Right atrium auricular region (tissue), 2 donors: ENCODE measurements around the gene AGPAT4. TPM values are rescaled to one million over a fixed set of nuclear protein-coding genes. Genes with fewer than 3 reads are reported as not detected.

Source experiments
- DNase-seq: peaks from one replicate; pipeline ENCODE4 v3.0.0-alpha.2; 2019; ENCODE audit warnings: low spot score
- H3K27ac ChIP-seq, 2 donors: fragments of 200-600 bp; sonication (generic); 1 replicate in 1 of 2; 2 replicates in 1 of 2; pipeline ENCODE4 v1.5.1; 2016 to 2019
- H3K27me3 ChIP-seq, 2 donors: fragments of 200-600 bp; sonication (generic); one replicate each; pipeline versions ENCODE4 v1.5.1 to v1.6.0; 2017 to 2019
- H3K36me3 ChIP-seq: fragments of 200-600 bp; sonication (generic); one replicate; pipeline ENCODE4 v1.5.1; 2016
- H3K4me1 ChIP-seq, 2 donors: fragments of 200-600 bp; sonication (generic); one replicate each; pipeline versions ENCODE4 v1.5.1 to v1.6.0; 2017 to 2019
- H3K4me3 ChIP-seq, 2 donors: fragments of 200-600 bp; sonication (generic); 1 replicate in 1 of 2; 2 replicates in 1 of 2; pipeline ENCODE4 v1.5.1; 2017 to 2019; ENCODE audit warnings: mild to moderate bottlenecking in 1 of 2, moderate library complexity in 1 of 2
- H3K9me3 ChIP-seq, 2 donors: fragments of 200-600 bp; sonication (generic); one replicate each; pipeline ENCODE4 v1.5.1; 2019
- total RNA-seq, 2 donors: library from RNA; depleted of rRNA; stranded (reverse); fragments of >200 nt; gene quantifications; one replicate each; pipeline ENCODE4 v1.1.0, GENCODE V29; 2016
- TF ChIP-seq, protein P1 (sequence below), 2 donors: fragments of 200-600 bp; sonication (generic); IDR thresholded peaks; one replicate each; pipeline ENCODE4 v1.5.1; 2019; ENCODE audit warnings: antibody characterized with exemption in 2 of 2

AGPAT4 gene
- total RNA-seq, 2 donors from 2014 or later: 2.3 to 2.6 TPM

GRCh38 chr6:161195386-161195785 is 78.5 kb downstream of the AGPAT4 start:
- Histone ChIP-seq H3K4me3 (no peak overlapping the region), H3K4me1 (no peaks in the 10 kb centered on the region), H3K9me3 (peaks cover 0 to 5% of the 10 kb centered on the region in 2 donors), H3K36me3 (no peaks in the 10 kb centered on the region), H3K27ac (no peak overlapping the region), H3K27me3 (no peaks in the 10 kb centered on the region)
- TF ChIP-seq, protein P1, sequence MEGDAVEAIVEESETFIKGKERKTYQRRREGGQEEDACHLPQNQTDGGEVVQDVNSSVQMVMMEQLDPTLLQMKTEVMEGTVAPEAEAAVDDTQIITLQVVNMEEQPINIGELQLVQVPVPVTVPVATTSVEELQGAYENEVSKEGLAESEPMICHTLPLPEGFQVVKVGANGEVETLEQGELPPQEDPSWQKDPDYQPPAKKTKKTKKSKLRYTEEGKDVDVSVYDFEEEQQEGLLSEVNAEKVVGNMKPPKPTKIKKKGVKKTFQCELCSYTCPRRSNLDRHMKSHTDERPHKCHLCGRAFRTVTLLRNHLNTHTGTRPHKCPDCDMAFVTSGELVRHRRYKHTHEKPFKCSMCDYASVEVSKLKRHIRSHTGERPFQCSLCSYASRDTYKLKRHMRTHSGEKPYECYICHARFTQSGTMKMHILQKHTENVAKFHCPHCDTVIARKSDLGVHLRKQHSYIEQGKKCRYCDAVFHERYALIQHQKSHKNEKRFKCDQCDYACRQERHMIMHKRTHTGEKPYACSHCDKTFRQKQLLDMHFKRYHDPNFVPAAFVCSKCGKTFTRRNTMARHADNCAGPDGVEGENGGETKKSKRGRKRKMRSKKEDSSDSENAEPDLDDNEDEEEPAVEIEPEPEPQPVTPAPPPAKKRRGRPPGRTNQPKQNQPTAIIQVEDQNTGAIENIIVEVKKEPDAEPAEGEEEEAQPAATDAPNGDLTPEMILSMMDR (IDR thresholded peaks at IDR 0.05): no peak
- DNase-seq: no peak

DNA sequence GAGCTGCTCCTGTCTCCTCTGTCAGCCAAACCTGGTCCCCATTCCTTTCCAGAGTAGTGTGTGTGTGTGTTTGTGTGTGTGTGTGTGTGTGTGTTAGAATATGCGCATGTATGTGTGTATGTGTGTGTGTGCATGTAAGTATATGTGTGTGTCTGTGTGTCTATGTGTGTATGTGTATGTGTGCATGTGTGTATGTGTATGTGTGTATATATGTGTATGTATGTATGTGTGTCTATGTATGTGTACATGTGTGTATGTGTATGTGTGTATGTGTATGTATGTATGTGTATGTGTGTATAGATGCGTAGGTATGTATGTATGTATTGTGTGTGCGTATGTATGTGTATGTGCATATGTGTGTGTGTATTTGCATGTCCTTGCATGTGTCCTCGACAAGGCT is 79.5 kb downstream of the AGPAT4 start:
- H3K27ac ChIP-seq: no peak overlapping the region
- no peaks in the 10 kb centered on the region for H3K27me3 ChIP-seq
- DNase-seq: no peak
- H3K4me3 ChIP-seq: no peak overlapping the region
- no peaks in the 10 kb centered on the region for H3K36me3 ChIP-seq
- TF ChIP-seq, protein P1 (IDR thresholded peaks at IDR 0.05): no peak
- H3K4me1 ChIP-seq: no peaks in the 10 kb centered on the region
- H3K9me3 ChIP-seq: peaks cover 0 to 5% of the 10 kb centered on the region in 2 donors

- Histone ChIP-seq H3K27ac (no peak overlapping the region), H3K9me3 (peaks cover 0 to 5% of the 10 kb centered on the region in 2 donors), H3K4me1 (no peaks in the 10 kb centered on the region), H3K27me3 (no peaks in the 10 kb centered on the region), H3K36me3 (no peaks in the 10 kb centered on the region), H3K4me3 (no peak overlapping the region)
- TF ChIP-seq, protein P1 (IDR thresholded peaks at IDR 0.05): no peak
- no peak for DNase-seq
These were observed 81.0 kb downstream of the AGPAT4 start for GRCh38 chr6:161192636-161193411.

GRCh38 chr6:161191671-161192070 is 82.2 kb downstream of the AGPAT4 start:
- Histone ChIP-seq H3K4me3 (no peak overlapping the region), H3K4me1 (no peaks in the 10 kb centered on the region), H3K9me3 (peaks cover 0 to 5% of the 10 kb centered on the region in 2 donors), H3K27ac (no peak overlapping the region), H3K27me3 (no peaks in the 10 kb centered on the region), H3K36me3 (no peaks in the 10 kb centered on the region)
- no peak for DNase-seq
- TF ChIP-seq, protein P1 (IDR thresholded peaks at IDR 0.05): no peak

DNA sequence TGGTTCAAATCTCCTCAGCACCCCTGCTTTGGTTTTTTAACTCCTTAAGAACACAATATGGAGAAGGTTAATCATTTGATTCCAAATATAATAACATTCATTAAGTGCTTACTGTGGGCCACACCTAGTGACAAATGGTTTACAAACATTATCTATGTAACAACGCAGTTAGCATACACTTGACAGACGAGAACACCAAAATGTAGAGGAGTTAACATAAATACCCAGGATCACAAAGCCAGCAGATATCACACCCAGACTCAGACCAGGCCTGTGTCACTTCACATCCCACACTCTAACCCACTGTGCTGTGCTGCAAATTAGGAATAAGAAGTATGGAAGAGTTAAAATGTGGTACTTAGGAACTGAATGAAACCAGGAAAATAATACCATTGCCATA is 82.9 kb downstream of the AGPAT4 start:
- Histone ChIP-seq H3K27me3 (no peaks in the 10 kb centered on the region), H3K4me3 (no peak overlapping the region), H3K27ac (no peak overlapping the region), H3K4me1 (no peaks in the 10 kb centered on the region), H3K9me3 (peaks cover 0 to 5% of the 10 kb centered on the region in 2 donors), H3K36me3 (no peaks in the 10 kb centered on the region)
- DNase-seq: no peak
- TF ChIP-seq, protein P1 (IDR thresholded peaks at IDR 0.05): no peak

DNA sequence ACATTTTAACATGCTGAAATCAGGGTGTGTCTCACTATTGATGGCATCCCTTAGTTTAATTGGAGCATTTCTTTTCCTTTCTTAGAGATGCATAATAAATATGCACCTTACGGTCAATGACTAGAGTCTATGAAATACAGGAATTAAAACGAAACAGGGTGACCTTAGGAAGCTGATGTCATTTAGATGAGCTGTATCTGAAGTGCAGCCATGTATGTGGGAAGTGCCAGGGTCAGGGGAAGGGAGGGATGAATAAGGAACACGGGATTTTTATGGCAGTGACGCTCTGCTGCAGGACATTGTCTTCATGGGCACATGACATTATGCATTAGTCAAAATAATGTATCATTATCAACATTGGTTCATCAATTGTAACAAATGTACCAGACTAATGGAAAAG is 84.0 kb downstream of the AGPAT4 start:
- Histone ChIP-seq H3K36me3 (no peaks in the 10 kb centered on the region), H3K27me3 (no peaks in the 10 kb centered on the region), H3K4me1 (no peaks in the 10 kb centered on the region), H3K4me3 (no peak overlapping the region), H3K9me3 (peaks cover 0 to 5% of the 10 kb centered on the region in 2 donors), H3K27ac (no peak overlapping the region)
- TF ChIP-seq, protein P1 (IDR thresholded peaks at IDR 0.05): no peak
- no peak for DNase-seq
